HL-60/S4 treated with retinoic acid at 250 ng/mL for 4 days and 3 days (cell line): ENCODE data around the gene THRB.

Experiments
- in situ Hi-C: fragments of 300-500 bp; cut with MboI; formaldehyde crosslinking; loops from 2 replicates; pipeline ENCODE4 v1.7.0; 2022; ENCODE audit warnings: low sequenced_read_pairs

The THRB gene

DNA sequence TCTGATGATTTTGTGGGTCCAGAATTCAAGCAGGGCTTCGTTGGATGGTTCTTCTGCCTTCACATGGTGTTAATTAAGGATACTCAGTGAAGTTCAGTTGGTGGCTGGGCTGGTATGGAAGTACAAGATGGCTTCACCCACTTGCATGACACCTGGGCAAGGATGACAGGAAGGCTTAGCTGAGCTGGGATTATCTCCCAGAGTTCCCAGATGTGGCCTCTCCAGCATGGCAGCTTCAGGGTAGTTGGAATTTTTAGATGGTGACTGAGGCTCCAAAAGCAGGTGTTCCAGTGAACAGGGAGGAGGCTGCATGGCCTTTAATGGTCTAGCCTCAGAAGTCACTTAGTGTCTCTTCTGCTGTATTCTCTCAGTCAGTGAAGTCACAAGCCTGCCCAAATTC is 135.5 kb downstream of the THRB start:
- in situ Hi-C loops, result no loop called here

DNA sequence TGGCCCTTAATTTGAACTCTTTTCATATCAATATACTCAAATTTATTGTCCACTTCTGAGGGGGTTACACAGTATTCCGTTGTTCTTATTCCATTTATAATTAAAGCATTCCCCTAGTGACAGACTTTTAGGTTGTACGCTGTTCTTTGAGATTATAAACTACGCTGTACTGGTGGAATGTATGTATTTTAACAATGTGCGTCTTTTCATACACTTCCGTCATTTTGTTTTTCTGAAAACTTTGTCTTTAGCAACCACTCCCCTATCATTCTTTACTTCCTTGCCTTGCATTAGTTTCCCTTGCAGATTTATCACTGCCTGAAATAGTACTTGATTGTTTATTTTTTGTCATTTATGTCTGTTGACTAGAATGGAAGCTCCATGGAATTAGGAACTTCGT is 137.0 kb downstream of the THRB start:
- in situ Hi-C loops, result no loop called here

- in situ Hi-C loops, result no loop called here
Measured at GRCh38 chr3:24355806-24356205, 138.8 kb downstream of the THRB start.

GRCh38 chr3:24354230-24354629 is 140.4 kb downstream of the THRB start:
- in situ Hi-C loops, result no loop called here

DNA sequence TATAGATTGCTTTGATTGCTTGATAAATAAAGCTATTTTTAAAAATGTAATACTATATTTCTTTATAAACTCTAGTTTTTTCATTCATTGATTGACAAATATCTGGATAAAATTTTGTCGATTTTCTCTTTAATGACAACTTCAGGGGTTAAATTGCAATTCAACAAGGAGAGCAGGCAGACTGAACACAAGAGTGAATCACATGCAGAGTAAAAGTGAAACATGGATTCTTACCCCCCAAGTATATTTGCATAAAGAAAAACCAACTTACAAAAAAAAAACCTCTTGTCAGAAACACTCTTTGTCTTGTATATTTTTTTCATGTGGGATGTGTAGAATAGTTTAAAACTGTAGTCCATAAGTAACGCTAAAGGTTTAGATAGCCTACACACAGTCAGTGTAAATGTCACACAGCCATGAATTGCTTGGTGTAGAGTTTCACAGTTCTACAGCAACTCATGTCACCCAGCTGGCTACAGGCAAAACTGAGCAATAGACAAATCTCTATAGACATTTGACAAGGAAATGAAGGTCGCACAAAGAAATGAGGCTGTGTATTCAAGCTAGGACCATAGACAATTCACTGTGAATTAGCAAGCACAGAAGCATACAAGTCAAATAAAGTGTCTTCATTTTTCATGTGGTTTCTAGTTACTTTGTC is 141.6 kb downstream of the THRB start:
- in situ Hi-C loops, result no loop called here

GRCh38 chr3:24351779-24352469 is 142.7 kb downstream of the THRB start:
- in situ Hi-C loops, result no loop called here

- in situ Hi-C loops, result no loop called here
Measured at GRCh38 chr3:24349367-24350019, 145.2 kb downstream of the THRB start.

DNA sequence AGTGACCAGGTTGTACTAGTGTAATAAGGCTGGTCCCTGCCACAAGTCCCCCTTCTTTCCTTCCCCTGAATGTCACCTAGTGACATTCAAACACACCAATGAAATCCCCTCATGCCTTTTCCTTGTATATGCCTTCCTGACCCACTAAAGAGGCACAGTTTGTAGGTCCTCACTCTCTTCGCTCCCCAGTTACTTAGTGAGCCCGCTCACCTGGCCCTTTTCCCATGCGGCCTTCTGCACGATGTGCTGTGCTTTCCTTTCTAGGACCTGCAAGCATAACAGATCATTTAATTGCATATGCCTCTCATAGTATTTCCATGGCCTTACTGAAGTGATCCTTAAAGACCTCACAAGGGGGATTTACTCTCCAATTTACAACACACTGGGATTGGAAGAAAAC is 146.3 kb downstream of the THRB start:
- in situ Hi-C loops, result no loop called here

GRCh38 chr3:24344784-24345439 is 149.7 kb downstream of the THRB start:
- in situ Hi-C loops, result no loop called here

- in situ Hi-C loops, result no loop called here
Measured at GRCh38 chr3:24343084-24343783, 151.4 kb downstream of the THRB start.

GRCh38 chr3:24342275-24342674 is 152.4 kb downstream of the THRB start:
- in situ Hi-C loops, result no loop called here

DNA sequence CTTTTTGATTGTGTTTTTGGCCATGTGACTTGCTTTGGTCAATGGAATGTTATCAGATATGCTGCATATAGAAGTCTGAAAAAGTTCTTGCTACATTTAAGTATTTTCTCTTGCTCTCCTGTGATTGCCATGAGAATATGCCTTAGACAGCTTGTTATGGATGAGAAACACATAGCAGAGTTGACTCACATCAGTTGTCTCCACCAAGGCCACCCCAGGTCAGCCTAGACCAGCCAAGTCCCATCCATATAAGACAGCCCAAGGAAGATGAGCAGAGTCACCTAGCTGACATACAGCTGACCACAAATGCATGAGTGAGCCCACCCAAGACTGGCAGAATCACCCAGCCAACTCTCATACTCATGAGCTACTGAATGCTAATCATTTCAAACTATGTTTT is 153.0 kb downstream of the THRB start:
- in situ Hi-C loops, result no loop called here

DNA sequence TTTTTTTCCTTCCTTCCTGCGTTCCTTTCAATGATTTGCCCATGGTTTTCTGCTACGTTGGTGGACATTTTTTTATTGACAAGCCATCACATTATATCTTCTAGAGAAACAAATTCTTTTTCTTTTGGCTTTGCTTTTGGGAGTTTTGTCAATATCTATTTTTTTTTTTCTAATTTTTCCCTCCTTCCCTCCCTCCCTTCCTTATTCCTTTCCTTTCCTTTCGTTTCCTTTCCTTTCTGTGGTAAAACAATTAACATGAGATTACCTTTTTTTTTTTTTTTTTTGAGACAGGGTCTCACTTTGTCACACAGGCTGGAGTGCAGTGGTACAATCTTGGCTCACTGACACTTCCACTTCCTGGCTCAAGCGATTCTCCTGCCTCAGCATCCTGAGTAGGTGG is 153.7 kb downstream of the THRB start:
- in situ Hi-C loops, result no loop called here

- in situ Hi-C loops, result no loop called here
Measured at GRCh38 chr3:24340161-24340560, 154.5 kb downstream of the THRB start.

DNA sequence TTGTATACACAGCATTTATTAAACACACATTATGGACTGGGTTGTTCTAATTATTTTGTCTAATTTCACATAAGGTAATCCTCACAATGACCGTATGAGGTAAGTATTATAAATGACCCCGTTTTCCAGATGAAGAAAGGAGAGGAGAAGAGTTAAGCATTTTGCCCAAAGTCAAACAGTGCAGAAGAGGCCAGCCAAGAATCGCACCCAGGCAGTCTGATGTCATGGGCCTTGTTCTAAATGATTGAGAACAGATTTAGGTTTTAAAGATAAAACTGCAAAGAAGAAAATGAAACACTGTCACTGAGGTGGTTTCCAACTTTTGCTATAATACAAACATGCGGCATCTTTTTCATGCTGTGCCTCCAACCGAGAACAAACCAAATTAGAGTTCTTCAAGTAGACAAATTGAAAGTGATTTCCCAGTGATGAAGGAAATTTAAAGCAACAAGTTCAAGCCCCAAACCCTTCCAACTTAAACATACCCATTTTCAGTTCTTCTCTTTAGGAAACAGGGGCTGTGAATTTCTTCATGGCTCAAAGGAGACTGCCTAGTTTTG is 155.3 kb downstream of the THRB start:
- in situ Hi-C loops, result no loop called here

GRCh38 chr3:24338409-24339130 is 156.1 kb downstream of the THRB start:
- in situ Hi-C loops, result no loop called here

GRCh38 chr3:24336101-24336500 is 158.5 kb downstream of the THRB start:
- in situ Hi-C loops, result no loop called here

DNA sequence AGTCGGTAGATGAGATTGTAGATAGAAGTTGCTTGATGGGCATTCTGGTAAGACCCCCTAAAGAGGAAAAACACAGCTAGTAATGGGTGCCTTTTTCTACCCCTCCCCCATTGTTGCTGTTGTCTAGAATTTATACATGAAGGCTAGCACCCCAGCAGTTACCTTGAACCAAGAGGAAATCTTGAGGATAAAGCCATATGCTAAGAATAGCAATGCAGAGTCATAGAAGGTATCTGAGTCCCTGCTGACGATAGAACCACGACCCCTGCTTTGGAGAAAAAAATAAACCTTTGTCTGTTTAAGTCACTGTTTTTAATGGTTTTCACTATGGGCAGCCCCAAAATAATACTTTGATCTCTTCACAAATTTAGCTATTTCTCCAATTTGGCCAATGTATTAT is 162.6 kb downstream of the THRB start:
- in situ Hi-C loops, result no loop called here

DNA sequence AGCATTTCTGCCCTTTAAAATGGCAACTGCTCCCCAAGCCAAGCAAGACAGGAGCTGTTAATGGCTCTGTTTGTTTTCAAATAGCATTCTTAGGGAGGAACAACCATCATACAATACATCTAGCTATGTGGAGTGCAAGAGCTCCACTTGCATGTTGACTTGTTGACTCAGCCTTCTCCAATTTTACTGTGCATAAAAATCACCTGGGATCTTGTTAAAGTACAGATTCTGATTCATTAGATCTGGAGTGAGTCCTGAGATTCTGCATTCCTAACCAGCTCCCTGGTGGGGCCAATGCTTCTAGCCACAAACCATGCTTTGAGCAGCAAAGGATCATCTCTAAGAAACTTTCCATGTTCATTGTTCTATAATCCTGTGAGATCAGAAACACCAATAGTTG is 171.4 kb downstream of the THRB start:
- in situ Hi-C loops, result no loop called here

- in situ Hi-C loops, result no loop called here
Measured at GRCh38 chr3:24320601-24321000, 174.0 kb downstream of the THRB start.
